CD4-positive, alpha-beta T cell (primary cell): ENCODE data around the gene NABP1. TPM values are rescaled to one million over a fixed set of nuclear protein-coding genes. Genes with fewer than 3 reads are reported as not detected.

Experiments used
- ATAC-seq: fragments of 200-7000 bp; cut with Tn5 transposase; one replicate; pipeline ENCODE4 v1.10.0; 2022; ENCODE audit warnings: mild to moderate bottlenecking; ENCODE audit not compliant: poor library complexity
- CTCF ChIA-PET: fragments of 350-600 bp; sonication (Branson Sonifier 250); formaldehyde crosslinking; loops from one replicate; lab custom pipeline; 2021; ENCODE audit warnings: antibody characterized with exemption, inconsistent platforms; lab: Charles Lee
- POLR2A ChIA-PET: fragments of 350-600 bp; sonication (Branson Sonifier 250); formaldehyde crosslinking; loops from one replicate; lab custom pipeline; 2021; ENCODE audit warnings: antibody characterized with exemption, inconsistent platforms; lab: Charles Lee
- DNase-seq, 14 experiments: peaks; one replicate each; pipeline ENCODE4 v3.0.0-alpha.2; 2013 to 2020; ENCODE audit warnings: mixed read lengths in 2 of 14
- H3K27ac ChIP-seq, 2 donors: one replicate each; pipeline versions ENCODE4 v1.5.1 to v1.7.0; 2013; ENCODE audit warnings: low read length in 2 of 2, low read depth in 1 of 2, mild to moderate bottlenecking in 1 of 2
- H3K27me3 ChIP-seq, 2 experiments: 1 replicate in 1 of 2; 2 replicates in 1 of 2; pipeline versions ENCODE4 v1.6.1 to v1.7.0; 2013; ENCODE audit warnings: low read length in 2 of 2, control low read depth in 1 of 2, mild to moderate bottlenecking in 1 of 2, moderate library complexity in 1 of 2; ENCODE audit not compliant: insufficient read depth in 2 of 2, control insufficient read depth in 1 of 2
- H3K36me3 ChIP-seq: one replicate; pipeline ENCODE4 v1.6.1; 2013; ENCODE audit warnings: low read length, control low read depth; ENCODE audit not compliant: insufficient read depth
- H3K4me1 ChIP-seq: one replicate; pipeline ENCODE4 v1.6.1; 2013; ENCODE audit warnings: low read length, control low read depth; ENCODE audit not compliant: insufficient read depth
- H3K4me3 ChIP-seq: one replicate; pipeline ENCODE4 v1.5.1; 2013; ENCODE audit warnings: mild to moderate bottlenecking, low read length, moderate library complexity
- H3K9me3 ChIP-seq, 2 experiments: 1 replicate in 1 of 2; 2 replicates in 1 of 2; pipeline versions ENCODE4 v1.6.1 to v1.7.0; 2013; ENCODE audit warnings: low read length in 2 of 2, mild to moderate bottlenecking in 2 of 2, control low read depth in 1 of 2, moderate library complexity in 1 of 2; ENCODE audit not compliant: control insufficient read depth in 1 of 2, insufficient read depth in 1 of 2
- H3K27ac Mint-ChIP-seq: one replicate; pipeline ENCODE4 v1.8.0; 2020; ENCODE audit warnings: mixed read lengths
- H3K27me3 Mint-ChIP-seq: one replicate; pipeline ENCODE4 v1.8.0; 2021; ENCODE audit warnings: mixed read lengths
- H3K36me3 Mint-ChIP-seq: one replicate; pipeline ENCODE4 v1.8.0; 2021; ENCODE audit warnings: low read depth, mixed read lengths
- H3K4me1 Mint-ChIP-seq: one replicate; pipeline ENCODE4 v1.8.0; 2021; ENCODE audit warnings: low read depth, mixed read lengths
- H3K4me3 Mint-ChIP-seq: one replicate; pipeline ENCODE4 v1.8.0; 2020; ENCODE audit warnings: mild to moderate bottlenecking, mixed read lengths
- H3K9me3 Mint-ChIP-seq: one replicate; pipeline ENCODE4 v1.8.0; 2020; ENCODE audit warnings: mixed read lengths
- CTCF ChIP-seq: fragments of 200-600 bp; IDR thresholded peaks from one replicate; pipeline ENCODE4 v1.8.0; 2022; ENCODE audit warnings: antibody characterized with exemption, mild to moderate bottlenecking
- intact Hi-C, 2 experiments: fragments of 100-400 bp; cut with DNase I in 1 of 2; cut with micrococcal nuclease in 1 of 2; formaldehyde crosslinking; loops; one replicate each; pipeline versions ENCODE4 v1.15.1 to v1.9.0; 2023 to 2025; cut with DNase I, micrococcal nuclease
- total RNA-seq, 174 experiments: library from RNA in 2 of 174; stranded (reverse) in 2 of 174; gene quantifications; one replicate each; pipeline ENCODE4 v1.2.3 and lab custom pipeline; 2021 to 2026

Gene NABP1
- total RNA-seq, 2 experiments from 2014 or later = 32.0 to 32.9 TPM

- no peaks in the 10 kb centered on the region for H3K9me3 Mint-ChIP-seq
These were observed 32.5 kb downstream of the NABP1 start for GRCh38 chr2:191710411-191710900.

DNA sequence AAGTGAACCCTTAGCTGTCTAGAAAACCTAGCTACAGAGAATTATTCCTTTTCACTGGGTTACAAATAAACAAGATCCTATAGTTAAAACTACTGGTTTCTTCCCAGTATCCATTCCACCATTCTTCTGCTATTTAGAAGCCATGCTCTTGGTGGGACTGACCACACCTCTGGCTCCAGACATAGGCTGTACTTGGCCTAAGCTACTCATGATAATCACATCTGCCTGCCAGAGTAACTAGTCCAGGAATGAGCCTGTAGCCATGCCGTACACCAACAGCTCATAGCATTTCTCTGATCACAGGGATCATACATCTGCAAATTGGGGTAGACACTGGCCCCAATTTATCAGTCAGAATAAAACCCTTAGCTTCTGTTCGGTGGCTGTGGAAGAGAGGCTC is 33.7 kb downstream of the NABP1 start:
- Histone ChIP-seq H3K27me3 (no peaks in the 10 kb centered on the region), H3K9me3 (no peaks in the 10 kb centered on the region), H3K27ac (no peak overlapping the region), H3K36me3 (peaks cover 6% of the 10 kb centered on the region), H3K4me1 (no peaks in the 10 kb centered on the region), H3K4me3 (no peak overlapping the region)
- ATAC-seq = no peak
- ChIA-PET POLR2A (no interaction called here), CTCF (interaction anchor here (1.2 kb wide), 1 partner anchor 14 kb away, joined by 3 read pairs; no protein-coding TSS in a partner anchor)
- Mint-ChIP-seq H3K4me1 (no peaks in the 10 kb centered on the region), H3K4me3 (no peak overlapping the region), H3K27me3 (no peaks in the 10 kb centered on the region), H3K36me3 (peaks cover 7% of the 10 kb centered on the region), H3K9me3 (no peaks in the 10 kb centered on the region), H3K27ac (no peak overlapping the region)
- DNase-seq = no peak
- intact Hi-C loops = no loop called here
- no peak for TF ChIP-seq CTCF

More at GRCh38 chr2:191710411-191710900, 32.5 kb downstream of the NABP1 start:
- H3K36me3 Mint-ChIP-seq = peaks cover 7% of the 10 kb centered on the region
- H3K4me1 ChIP-seq = no peaks in the 10 kb centered on the region
- peaks cover 6% of the 10 kb centered on the region for H3K36me3 ChIP-seq
- no peak overlapping the region for H3K27ac Mint-ChIP-seq
- H3K27me3 ChIP-seq = no peaks in the 10 kb centered on the region
- H3K27me3 Mint-ChIP-seq = no peaks in the 10 kb centered on the region
- H3K9me3 ChIP-seq = no peaks in the 10 kb centered on the region
- ChIA-PET CTCF (interaction anchor here (1.2 kb wide), 1 partner anchor 13 kb away, joined by 3 read pairs; no protein-coding TSS in a partner anchor), POLR2A (no interaction called here)
- H3K4me1 Mint-ChIP-seq = no peaks in the 10 kb centered on the region
- H3K4me3 Mint-ChIP-seq = no peak overlapping the region
- intact Hi-C loops = no loop called here
- H3K4me3 ChIP-seq = no peak overlapping the region
- DNase-seq (no peak), ATAC-seq (no peak)
- no peak for TF ChIP-seq CTCF
- no peak overlapping the region for H3K27ac ChIP-seq

DNA sequence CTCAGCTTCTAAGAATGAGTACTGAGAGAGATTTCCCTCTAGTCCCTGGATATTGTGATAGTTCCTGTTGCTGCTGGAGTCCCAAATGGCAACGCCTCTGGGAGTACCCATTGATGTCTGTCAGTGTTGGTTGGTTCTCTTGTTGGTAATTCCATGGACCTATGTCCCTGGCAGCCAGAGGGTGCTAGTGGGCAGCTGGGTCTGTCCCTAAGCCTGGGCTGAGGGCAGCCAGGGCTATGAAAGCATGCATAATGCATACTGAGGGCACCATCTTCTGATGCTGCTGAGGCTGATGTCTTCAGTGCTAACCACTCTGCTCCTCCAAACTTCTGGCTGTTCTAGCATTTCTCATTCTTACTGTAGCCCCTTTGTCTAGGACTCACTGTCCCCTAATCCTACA is 35.9 kb downstream of the NABP1 start:
- no peak for TF ChIP-seq CTCF
- no peak for ATAC-seq
- Histone ChIP-seq H3K36me3 (peaks cover 5% of the 10 kb centered on the region), H3K27me3 (no peaks in the 10 kb centered on the region), H3K4me3 (no peak overlapping the region), H3K9me3 (no peaks in the 10 kb centered on the region), H3K27ac (no peak overlapping the region), H3K4me1 (no peaks in the 10 kb centered on the region)
- intact Hi-C loops = no loop called here
- Mint-ChIP-seq H3K4me1 (no peaks in the 10 kb centered on the region), H3K27me3 (no peaks in the 10 kb centered on the region), H3K4me3 (no peak overlapping the region), H3K27ac (no peak overlapping the region), H3K36me3 (peaks cover 7% of the 10 kb centered on the region), H3K9me3 (no peaks in the 10 kb centered on the region)
- CTCF ChIA-PET = no interaction called here
- POLR2A ChIA-PET = no interaction called here
- DNase-seq = no peak
